ENCODE data around the gene LIN54.

Gene LIN54

DNA sequence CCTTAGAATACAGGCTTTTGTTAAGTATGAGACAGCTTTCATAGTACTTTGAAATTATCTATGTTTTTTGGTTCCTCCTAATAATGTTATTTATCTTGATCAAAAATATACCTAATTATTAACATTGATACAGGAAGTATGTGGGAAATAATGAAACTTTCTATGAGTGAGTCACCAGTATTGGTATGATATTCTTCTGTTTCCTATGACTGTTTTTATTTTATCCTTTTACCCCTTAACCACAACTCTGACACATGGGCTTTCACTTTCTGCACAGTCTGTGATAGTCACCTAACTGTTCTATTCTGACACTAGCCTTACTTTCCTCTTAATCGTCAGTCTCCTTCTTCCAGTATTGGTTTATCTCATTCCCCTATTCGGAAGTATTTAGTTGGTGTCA, 105.4 kb downstream of the LIN54 start:
- Histone ChIP-seq H3K36me3 (ENCODE audit: insufficient read depth) (no peaks in the 10 kb centered on the region), H3K4me3 (IDR thresholded peaks at IDR 0.05; ENCODE audit: insufficient read depth, low read depth, low read length) (no peak overlapping the region), H3K4me2 (peak overlapping the region; percentile 36), H3K27me3 (ENCODE audit: insufficient read depth, low read depth) (peaks cover 3% of the 10 kb centered on the region; the same call in 1 of the 2 replicates), H3K79me2 (ENCODE audit: insufficient read depth, low read depth) (peaks cover 6% of the 10 kb centered on the region; the same call in 1 of the 2 replicates), H2AFZ (ENCODE audit: low read depth) (no peak overlapping the region), H3K4me1 (ENCODE audit: low read depth, poor library complexity, severe bottlenecking) (peaks cover 31% of the 10 kb centered on the region), H4K20me1 (ENCODE audit: insufficient read depth) (0 out of 2 replicates have a peak, but pooled peaks cover 7% of the 10 kb centered on the region), H3K9ac (no peak overlapping the region), H3K27ac (no peak overlapping the region)
- TF ChIP-seq, protein P1, sequence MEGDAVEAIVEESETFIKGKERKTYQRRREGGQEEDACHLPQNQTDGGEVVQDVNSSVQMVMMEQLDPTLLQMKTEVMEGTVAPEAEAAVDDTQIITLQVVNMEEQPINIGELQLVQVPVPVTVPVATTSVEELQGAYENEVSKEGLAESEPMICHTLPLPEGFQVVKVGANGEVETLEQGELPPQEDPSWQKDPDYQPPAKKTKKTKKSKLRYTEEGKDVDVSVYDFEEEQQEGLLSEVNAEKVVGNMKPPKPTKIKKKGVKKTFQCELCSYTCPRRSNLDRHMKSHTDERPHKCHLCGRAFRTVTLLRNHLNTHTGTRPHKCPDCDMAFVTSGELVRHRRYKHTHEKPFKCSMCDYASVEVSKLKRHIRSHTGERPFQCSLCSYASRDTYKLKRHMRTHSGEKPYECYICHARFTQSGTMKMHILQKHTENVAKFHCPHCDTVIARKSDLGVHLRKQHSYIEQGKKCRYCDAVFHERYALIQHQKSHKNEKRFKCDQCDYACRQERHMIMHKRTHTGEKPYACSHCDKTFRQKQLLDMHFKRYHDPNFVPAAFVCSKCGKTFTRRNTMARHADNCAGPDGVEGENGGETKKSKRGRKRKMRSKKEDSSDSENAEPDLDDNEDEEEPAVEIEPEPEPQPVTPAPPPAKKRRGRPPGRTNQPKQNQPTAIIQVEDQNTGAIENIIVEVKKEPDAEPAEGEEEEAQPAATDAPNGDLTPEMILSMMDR (conservative IDR thresholded peaks at IDR 0.05; ENCODE audit: low read depth, low read length): no peak

DNA sequence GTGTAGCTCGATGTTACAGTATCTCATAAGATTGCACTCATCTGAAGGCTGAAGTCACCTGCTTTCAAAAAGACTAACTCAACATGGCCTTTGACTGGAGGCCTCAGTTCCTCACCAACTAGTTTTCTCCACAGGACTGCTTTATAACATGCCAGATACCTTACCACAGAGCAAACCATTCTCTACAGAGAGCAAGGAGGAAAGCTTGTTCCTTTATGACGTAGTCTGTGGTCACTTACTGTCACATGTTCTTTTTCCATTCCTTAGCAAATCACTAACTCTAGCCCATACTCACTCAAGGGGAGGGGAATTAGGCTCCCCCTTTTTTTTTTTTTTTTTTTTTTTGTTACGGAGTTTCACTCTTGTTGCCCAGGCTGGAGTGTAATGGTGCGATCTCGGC, 106.9 kb downstream of the LIN54 start:
- H3K9ac ChIP-seq: no peak overlapping the region
- TF ChIP-seq, protein P1 (conservative IDR thresholded peaks at IDR 0.05; ENCODE audit: low read depth, low read length): no peak
- 0 out of 2 replicates have a peak, but pooled peaks cover 9% of the 10 kb centered on the region for H4K20me1 ChIP-seq (ENCODE audit: insufficient read depth)
- peaks cover 3% of the 10 kb centered on the region; the same call in 1 of the 2 replicates for H3K27me3 ChIP-seq (ENCODE audit: insufficient read depth, low read depth)
- no peak overlapping the region for H3K27ac ChIP-seq
- no peak overlapping the region for H2AFZ ChIP-seq (ENCODE audit: low read depth)
- no peaks in the 10 kb centered on the region for H3K36me3 ChIP-seq (ENCODE audit: insufficient read depth)
- H3K4me1 ChIP-seq (ENCODE audit: low read depth, poor library complexity, severe bottlenecking): peaks cover 38% of the 10 kb centered on the region
- H3K79me2 ChIP-seq (ENCODE audit: insufficient read depth, low read depth): peaks cover 21% of the 10 kb centered on the region
- H3K4me3 ChIP-seq (IDR thresholded peaks at IDR 0.05; ENCODE audit: insufficient read depth, low read depth, low read length): no peak overlapping the region
- H3K4me2 ChIP-seq: no peak overlapping the region

DNA sequence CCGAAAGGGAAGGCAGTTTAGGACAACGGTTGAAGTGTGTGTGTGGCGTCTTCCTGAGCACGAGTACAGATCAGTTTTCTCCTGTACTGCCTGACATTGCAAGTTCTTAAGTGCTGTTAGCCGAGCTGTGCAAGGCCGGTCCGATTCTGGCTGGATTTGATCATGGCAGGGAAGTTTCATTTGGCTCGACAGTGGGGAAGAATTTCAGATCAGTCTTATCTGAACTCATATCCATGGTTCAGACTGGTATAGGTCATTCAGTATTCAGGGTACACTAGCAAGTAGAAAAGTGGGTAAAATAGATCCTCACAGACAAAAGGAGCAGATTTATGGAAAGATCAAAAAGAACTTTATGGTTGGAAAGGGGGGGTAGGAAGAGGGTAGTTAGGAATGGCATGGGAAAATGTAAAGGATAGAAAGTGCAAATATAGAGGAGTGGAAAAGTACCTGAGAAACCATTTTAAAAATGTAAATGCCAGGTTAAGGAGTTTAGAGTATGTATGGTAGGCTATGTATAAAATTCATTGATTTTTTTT, 109.4 kb downstream of the LIN54 start:
- peaks cover 46% of the 10 kb centered on the region for H3K79me2 ChIP-seq (ENCODE audit: insufficient read depth, low read depth)
- 0 out of 2 replicates have a peak, but pooled peaks cover 21% of the 10 kb centered on the region for H4K20me1 ChIP-seq (ENCODE audit: insufficient read depth)
- H3K4me2 ChIP-seq: peak overlapping the region; percentile 54
- H3K27me3 ChIP-seq (ENCODE audit: insufficient read depth, low read depth): peaks cover 3% of the 10 kb centered on the region; the same call in 1 of the 2 replicates
- H3K9ac ChIP-seq: peak overlapping the region; percentile 81
- H3K4me3 ChIP-seq (IDR thresholded peaks at IDR 0.05; ENCODE audit: insufficient read depth, low read depth, low read length): peak overlapping the region; percentile 75
- peaks cover 60% of the 10 kb centered on the region for H3K4me1 ChIP-seq (ENCODE audit: low read depth, poor library complexity, severe bottlenecking)
- no peaks in the 10 kb centered on the region for H3K36me3 ChIP-seq (ENCODE audit: insufficient read depth)
- peak overlapping the region; percentile 71 for H2AFZ ChIP-seq (ENCODE audit: low read depth)
- H3K27ac ChIP-seq: peak overlapping the region; percentile 86
- TF ChIP-seq, protein P1 (conservative IDR thresholded peaks at IDR 0.05; ENCODE audit: low read depth, low read length): 0 out of 2 replicates have a peak, but pooled peaks have one; percentile 17

GRCh38 chr4:82900411-82901182, 110.0 kb downstream of the LIN54 start, which contains the start of gene THAP9:
TSS of gene THAP9 (plus strand) at chr4:82900735. CDS start at chr4:82900803, 68 bp downstream.
- peak within 1 kb of the TSS; percentile 81 for H3K9ac ChIP-seq
- peak within 1 kb of the TSS; percentile 75 for H3K4me3 ChIP-seq (IDR thresholded peaks at IDR 0.05; ENCODE audit: insufficient read depth, low read depth, low read length)
- no peaks in the 10 kb centered on the region for H3K27me3 ChIP-seq (ENCODE audit: insufficient read depth, low read depth)
- no peaks in the 10 kb centered on the region for H3K36me3 ChIP-seq (ENCODE audit: insufficient read depth)
- peaks cover 54% of the 10 kb centered on the region for H3K4me1 ChIP-seq (ENCODE audit: low read depth, poor library complexity, severe bottlenecking)
- peak within 1 kb of the TSS; percentile 86 for H3K27ac ChIP-seq
- 0 out of 2 replicates have a peak, but pooled peaks cover 15% of the 10 kb centered on the region for H4K20me1 ChIP-seq (ENCODE audit: insufficient read depth)
- TF ChIP-seq, protein P1 (conservative IDR thresholded peaks at IDR 0.05; ENCODE audit: low read depth, low read length): no peak
- H3K79me2 ChIP-seq (ENCODE audit: insufficient read depth, low read depth): peaks cover 52% of the 10 kb centered on the region
- peak within 1 kb of the TSS; percentile 79 for H3K4me2 ChIP-seq
- H2AFZ ChIP-seq (ENCODE audit: low read depth): peak within 1 kb of the TSS; percentile 71
